IPS DF 6.9 (cell line): Measurements from ENCODE around the gene MT1F.
A peak's percentile ranks its signal among the peaks of the same experiment; 100 is the strongest.

Experiments used
- DNase-seq: peaks from one replicate; pipeline ENCODE4 v3.0.0-alpha.2; 2013; ENCODE audit warnings: low read depth, low spot score
- H3K27ac ChIP-seq: one replicate; pipeline ENCODE4 v1.5.1; 2013; ENCODE audit warnings: low read length, control low read depth
- H3K27me3 ChIP-seq: 2 replicates; pipeline ENCODE4 v1.6.1; 2013; ENCODE audit warnings: mild to moderate bottlenecking, low read length; ENCODE audit not compliant: control insufficient read depth, insufficient read depth
- H3K36me3 ChIP-seq: 2 replicates; pipeline ENCODE4 v1.6.1; 2013; ENCODE audit warnings: low read length; ENCODE audit not compliant: control insufficient read depth, insufficient read depth
- H3K4me1 ChIP-seq: 2 replicates; pipeline ENCODE4 v1.6.1; 2013; ENCODE audit warnings: low read length; ENCODE audit not compliant: control insufficient read depth, insufficient read depth
- H3K4me3 ChIP-seq: 2 replicates; pipeline ENCODE4 v1.5.1; 2013; ENCODE audit warnings: mild to moderate bottlenecking, low read length
- H3K9me3 ChIP-seq: 2 replicates; pipeline ENCODE4 v1.6.1; 2013; ENCODE audit warnings: low read length, inconsistent platforms; ENCODE audit not compliant: control insufficient read depth, insufficient read depth
- WGBS: extraction: QIAGEN DNeasy Blood & Tissue Kit; methylation state at CpG from one replicate; pipeline ENCODE4 v1.1.7; 2013; ENCODE audit warnings: mixed read lengths, missing lambda C conversion rate; ENCODE audit not compliant: insufficient read length, insufficient coverage; 5-methylcytosine and 5-hydroxymethylcytosine counted together

MT1F gene

DNA sequence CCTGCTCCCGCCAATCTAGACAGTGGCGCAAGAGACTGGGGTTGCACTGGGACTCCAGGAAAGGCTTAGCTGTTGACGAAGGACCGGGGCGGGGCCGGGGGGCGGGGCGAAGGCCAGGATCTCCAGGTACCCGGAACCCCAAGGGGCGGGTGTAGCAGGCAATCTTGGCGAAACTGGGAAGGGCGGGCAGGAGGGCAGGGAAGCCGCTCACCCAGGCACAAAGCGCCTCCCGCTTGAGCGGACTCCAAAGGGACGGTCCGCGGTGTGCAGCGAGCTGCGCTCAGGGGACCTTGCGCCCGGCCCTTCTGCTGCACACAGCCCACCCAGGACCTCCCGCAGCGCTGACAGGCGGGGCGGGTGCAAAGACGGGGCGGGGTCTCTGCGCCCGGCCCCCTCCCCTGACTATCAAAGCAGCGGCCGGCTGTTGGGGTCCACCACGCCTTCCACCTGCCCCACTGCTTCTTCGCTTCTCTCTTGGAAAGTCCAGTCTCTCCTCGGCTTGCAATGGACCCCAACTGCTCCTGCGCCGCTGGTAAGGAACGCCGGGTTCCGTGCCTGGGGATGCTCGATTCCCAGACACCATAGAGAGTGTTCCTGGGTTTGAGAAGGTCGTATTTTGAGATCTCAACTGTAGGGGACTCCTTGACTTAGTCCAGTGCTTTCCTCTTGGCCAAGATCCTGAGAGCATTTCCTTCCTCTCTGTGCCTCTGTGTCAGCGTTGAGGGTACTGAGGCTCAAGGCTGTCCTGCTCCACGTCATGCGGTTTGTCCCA is at the start of gene MT1F:
Gene MT1F, plus strand, starts transcription at position 405 of the 772 bp plus-strand sequence. Its CDS starts 100 bp downstream, at position 505.
- no CpG with 5 or more reads among the region's 46 CpGs for WGBS
- peaks cover 50% of the 10 kb centered on the region for H3K27me3 ChIP-seq
- H3K27ac ChIP-seq: no peak within 1 kb of the TSS

GRCh38 chr16:56608043-56608875 is 49.5 kb upstream of the MT1F start, which contains the start of gene MT2A:
TSS of gene MT2A (plus strand) at chr16:56608584. CDS start at chr16:56608656, 72 bp downstream.
- Histone ChIP-seq H3K27me3 (peaks cover 30% of the 10 kb centered on the region), H3K4me3 (peak within 1 kb of the TSS; percentile 54; the same call in 1 of the 2 replicates), H3K36me3 (no peaks in the 10 kb centered on the region), H3K4me1 (0 out of 2 replicates have a peak, but pooled peaks cover 2% of the 10 kb centered on the region), H3K9me3 (no peaks in the 10 kb centered on the region), H3K27ac (no peak within 1 kb of the TSS)
- WGBS: no CpG with 5 or more reads among the region's 62 CpGs
- DNase-seq: no peak

More for the DNA sequence above, at the start of gene MT1F:
- Histone ChIP-seq H3K4me3 (peak within 1 kb of the TSS; percentile 50; the same call in 1 of the 2 replicates), H3K9me3 (no peaks in the 10 kb centered on the region), H3K36me3 (no peaks in the 10 kb centered on the region), H3K4me1 (no peaks in the 10 kb centered on the region)
- DNase-seq: no peak

- Histone ChIP-seq H3K4me1 (0 out of 2 replicates have a peak, but pooled peaks cover 2% of the 10 kb centered on the region), H3K27ac (no peak overlapping the region), H3K27me3 (peaks cover 30% of the 10 kb centered on the region), H3K4me3 (peak overlapping the region; percentile 22; the same call in 1 of the 2 replicates), H3K9me3 (no peaks in the 10 kb centered on the region), H3K36me3 (no peaks in the 10 kb centered on the region)
- no CpG with 5 or more reads among the region's 21 CpGs for WGBS
- DNase-seq: no peak
Measured at GRCh38 chr16:56608876-56609462, 48.8 kb upstream of the MT1F start.

DNA sequence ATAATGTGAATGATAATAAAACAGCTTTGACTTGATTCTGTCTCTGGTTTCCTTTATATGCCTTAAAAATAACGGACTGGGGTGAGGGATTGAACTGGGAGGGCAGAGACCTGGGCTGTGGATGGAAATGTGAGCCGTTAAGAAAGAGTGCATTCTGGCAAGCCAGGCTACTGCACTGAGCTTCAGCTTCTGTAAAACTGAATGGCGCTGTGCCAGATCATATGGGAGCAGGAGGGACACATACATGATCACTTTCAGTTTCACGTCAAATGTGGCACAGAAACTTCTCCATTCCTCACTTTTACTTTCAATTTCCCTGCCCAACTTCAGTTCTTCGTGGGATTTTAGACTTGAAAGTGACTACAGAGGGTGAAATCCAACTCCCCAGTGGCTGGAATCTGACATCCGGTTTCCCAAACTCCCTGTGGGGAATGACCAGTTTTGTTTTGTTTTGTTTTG is 48.3 kb upstream of the MT1F start:
- H3K4me1 ChIP-seq: 0 out of 2 replicates have a peak, but pooled peaks cover 2% of the 10 kb centered on the region
- H3K27me3 ChIP-seq: peaks cover 30% of the 10 kb centered on the region
- H3K27ac ChIP-seq: no peak overlapping the region

GRCh38 chr16:56610017-56610608 is 47.6 kb upstream of the MT1F start:
- WGBS: no CpG with 5 or more reads among the region's 10 CpGs
- Histone ChIP-seq H3K27ac (no peak overlapping the region), H3K4me1 (0 out of 2 replicates have a peak, but pooled peaks cover 2% of the 10 kb centered on the region), H3K27me3 (peaks cover 30% of the 10 kb centered on the region), H3K9me3 (no peaks in the 10 kb centered on the region), H3K4me3 (no peak overlapping the region), H3K36me3 (no peaks in the 10 kb centered on the region)
- DNase-seq: no peak

More for the DNA sequence above, 48.3 kb upstream of the MT1F start:
- Histone ChIP-seq H3K4me3 (no peak overlapping the region), H3K9me3 (no peaks in the 10 kb centered on the region), H3K36me3 (no peaks in the 10 kb centered on the region)
- DNase-seq: no peak
- WGBS: no CpG with 5 or more reads among the region's 6 CpGs

- 0 out of 2 replicates have a peak, but pooled peaks cover 2% of the 10 kb centered on the region for H3K4me1 ChIP-seq
- H3K27ac ChIP-seq: no peak overlapping the region
- H3K36me3 ChIP-seq: no peaks in the 10 kb centered on the region
- no peak overlapping the region for H3K4me3 ChIP-seq
- no peaks in the 10 kb centered on the region for H3K9me3 ChIP-seq
- H3K27me3 ChIP-seq: peaks cover 32% of the 10 kb centered on the region
- DNase-seq: no peak
- no CpG with 5 or more reads among the region's 2 CpGs for WGBS
Measured at GRCh38 chr16:56610609-56611111, 47.1 kb upstream of the MT1F start.

GRCh38 chr16:56611281-56611833 is 46.4 kb upstream of the MT1F start:
- no peak overlapping the region for H3K4me3 ChIP-seq
- DNase-seq: no peak
- no peak overlapping the region for H3K27ac ChIP-seq
- peaks cover 37% of the 10 kb centered on the region for H3K27me3 ChIP-seq
- no peaks in the 10 kb centered on the region for H3K36me3 ChIP-seq
- WGBS: no CpG with 5 or more reads among the region's 2 CpGs
- 0 out of 2 replicates have a peak, but pooled peaks cover 2% of the 10 kb centered on the region for H3K4me1 ChIP-seq
- no peaks in the 10 kb centered on the region for H3K9me3 ChIP-seq

- Histone ChIP-seq H3K4me1 (peaks cover 3% of the 10 kb centered on the region; the same call in 1 of the 2 replicates), H3K27me3 (peaks cover 51% of the 10 kb centered on the region), H3K27ac (no peak overlapping the region), H3K4me3 (no peak overlapping the region), H3K36me3 (no peaks in the 10 kb centered on the region), H3K9me3 (no peaks in the 10 kb centered on the region)
- no peak for DNase-seq
Measured at GRCh38 chr16:56613706-56614105, 44.1 kb upstream of the MT1F start.

GRCh38 chr16:56614549-56614991 is 43.2 kb upstream of the MT1F start:
- Histone ChIP-seq H3K27ac (no peak overlapping the region), H3K27me3 (peaks cover 50% of the 10 kb centered on the region), H3K4me1 (peaks cover 3% of the 10 kb centered on the region; the same call in 1 of the 2 replicates), H3K9me3 (no peaks in the 10 kb centered on the region), H3K4me3 (no peak overlapping the region), H3K36me3 (no peaks in the 10 kb centered on the region)
- DNase-seq: no peak
